DND-41 (cell line): ENCODE results near the gene CD207.

Experiments used
- CTCF ChIP-seq: IDR thresholded peaks from 2 replicates; pipeline ENCODE4 v1.5.1; 2012; ENCODE audit warnings: borderline replicate concordance, low read length, moderate library complexity, mild to moderate bottlenecking; ENCODE audit not compliant: poor library complexity, severe bottlenecking; ENCODE audit errors: extremely low read depth
- EZH2 ChIP-seq: IDR thresholded peaks from 3 replicates; pipeline ENCODE4 v1.6.1; 2012; ENCODE audit warnings: borderline replicate concordance, low read depth, mild to moderate bottlenecking, moderate library complexity, low read length, inconsistent platforms; ENCODE audit not compliant: severe bottlenecking

DNA sequence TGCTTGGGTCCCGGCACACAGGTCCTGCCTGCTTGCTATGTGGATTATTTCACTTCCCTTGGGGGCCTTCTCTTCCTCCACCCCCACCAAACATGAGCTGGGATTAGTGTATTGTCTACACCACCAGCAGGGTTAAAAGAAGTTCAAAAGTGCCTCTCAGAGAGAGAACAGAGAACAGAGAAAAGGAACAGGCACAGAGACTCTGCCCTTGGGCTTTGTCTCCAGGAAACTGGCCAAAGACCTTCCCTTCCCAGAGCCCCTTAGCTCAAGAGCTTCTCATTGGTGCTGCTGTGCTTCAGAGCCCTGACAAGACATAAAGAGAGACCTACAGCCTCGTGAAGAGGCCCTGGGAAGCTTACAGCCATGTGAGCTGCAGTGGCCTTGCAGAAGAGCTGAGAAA lies 38.1 kb downstream of the CD207 start:
- TF ChIP-seq CTCF (no peak), EZH2 (no peak)
